ENCODE data around the gene HES7. TPM values are rescaled to one million over a fixed set of nuclear protein-coding genes. Genes with fewer than 3 reads are reported as not detected.

The HES7 gene
- total RNA-seq, 1 experiment from 2014 or later = 3.1 TPM

- Mint-ChIP-seq H3K36me3 (peaks cover 2% of the 10 kb centered on the region; the same call in 1 of the 2 replicates), H3K27me3 (ENCODE audit: low read depth) (peaks cover 68% of the 10 kb centered on the region), H3K27ac (no peak overlapping the region), H3K4me1 (peaks cover 11% of the 10 kb centered on the region), H3K9me3 (no peaks in the 10 kb centered on the region), H3K4me3 (no peak overlapping the region)
- DNase-seq (ENCODE audit: low spot score) (no peak), ATAC-seq (no peak)
- TF ChIP-seq CBFB (CRISPR knock-in tag; IDR thresholded peaks at IDR 0.05; ENCODE audit: low read depth) = no peak
- ChIA-PET CTCF (interaction anchor here (4.4 kb wide), 1 partner anchor 12 kb away, joined by 30 read pairs; no protein-coding TSS in a partner anchor), POLR2A (no interaction called here)
Observed at GRCh38 chr17:8081876-8082275, 42.0 kb downstream of the HES7 start.

GRCh38 chr17:8080799-8081219 lies 43.1 kb downstream of the HES7 start:
- peaks cover 2% of the 10 kb centered on the region; the same call in 1 of the 2 replicates for H3K36me3 Mint-ChIP-seq
- H3K9me3 Mint-ChIP-seq = no peaks in the 10 kb centered on the region
- H3K27me3 Mint-ChIP-seq (ENCODE audit: low read depth) = peaks cover 78% of the 10 kb centered on the region
- ATAC-seq (peak; percentile 5; the same call in 1 of the 2 replicates), DNase-seq (ENCODE audit: low spot score) (peak; percentile 54)
- peaks cover 11% of the 10 kb centered on the region for H3K4me1 Mint-ChIP-seq
- CTCF ChIA-PET = interaction anchor here (0.8 to 13.0 kb wide), 13 partner anchors 9 to 143 kb away, joined by 3 to 380 read pairs (median 3); partner anchors contain the start of gene ALOXE3
- POLR2A ChIA-PET = no interaction called here
- no peak overlapping the region for H3K27ac Mint-ChIP-seq
- H3K4me3 Mint-ChIP-seq = peak overlapping the region; percentile 87
- TF ChIP-seq CTCF (IDR thresholded peaks at IDR 0.05) (no peak), AFF4 (CRISPR knock-in tag; IDR thresholded peaks at IDR 0.05; ENCODE audit: borderline replicate concordance) (no peak), MXD4 (CRISPR knock-in tag; IDR thresholded peaks at IDR 0.05; ENCODE audit: borderline replicate concordance) (no peak), FOXP4 (CRISPR knock-in tag; IDR thresholded peaks at IDR 0.05) (no peak), JAZF1 (CRISPR knock-in tag; IDR thresholded peaks at IDR 0.05) (no peak), HMGXB4 (CRISPR knock-in tag; IDR thresholded peaks at IDR 0.05) (no peak), FOXP1 (CRISPR knock-in tag; IDR thresholded peaks at IDR 0.05; ENCODE audit: borderline replicate concordance) (no peak), ATF6 (CRISPR knock-in tag; IDR thresholded peaks at IDR 0.05) (no peak), ZNF281 (CRISPR knock-in tag; IDR thresholded peaks at IDR 0.05) (no peak), SMAD4 (CRISPR knock-in tag; IDR thresholded peaks at IDR 0.05) (no peak), ELF4 (CRISPR knock-in tag; IDR thresholded peaks at IDR 0.05; ENCODE audit: low read depth) (no peak), ZNF219 (CRISPR knock-in tag; IDR thresholded peaks at IDR 0.05; ENCODE audit: borderline replicate concordance) (no peak), E2F1 (CRISPR knock-in tag; IDR thresholded peaks at IDR 0.05) (no peak), USF1 (CRISPR knock-in tag; IDR thresholded peaks at IDR 0.05) (no peak), ZNF232 (CRISPR knock-in tag; IDR thresholded peaks at IDR 0.05) (no peak)
